Measurements from ENCODE around the gene FTL. TPM values are rescaled to one million over a fixed set of nuclear protein-coding genes. Genes with fewer than 3 reads are reported as not detected.

The FTL gene
- total RNA-seq, 1 experiment from 2014 or later: 1,245 TPM

DNA sequence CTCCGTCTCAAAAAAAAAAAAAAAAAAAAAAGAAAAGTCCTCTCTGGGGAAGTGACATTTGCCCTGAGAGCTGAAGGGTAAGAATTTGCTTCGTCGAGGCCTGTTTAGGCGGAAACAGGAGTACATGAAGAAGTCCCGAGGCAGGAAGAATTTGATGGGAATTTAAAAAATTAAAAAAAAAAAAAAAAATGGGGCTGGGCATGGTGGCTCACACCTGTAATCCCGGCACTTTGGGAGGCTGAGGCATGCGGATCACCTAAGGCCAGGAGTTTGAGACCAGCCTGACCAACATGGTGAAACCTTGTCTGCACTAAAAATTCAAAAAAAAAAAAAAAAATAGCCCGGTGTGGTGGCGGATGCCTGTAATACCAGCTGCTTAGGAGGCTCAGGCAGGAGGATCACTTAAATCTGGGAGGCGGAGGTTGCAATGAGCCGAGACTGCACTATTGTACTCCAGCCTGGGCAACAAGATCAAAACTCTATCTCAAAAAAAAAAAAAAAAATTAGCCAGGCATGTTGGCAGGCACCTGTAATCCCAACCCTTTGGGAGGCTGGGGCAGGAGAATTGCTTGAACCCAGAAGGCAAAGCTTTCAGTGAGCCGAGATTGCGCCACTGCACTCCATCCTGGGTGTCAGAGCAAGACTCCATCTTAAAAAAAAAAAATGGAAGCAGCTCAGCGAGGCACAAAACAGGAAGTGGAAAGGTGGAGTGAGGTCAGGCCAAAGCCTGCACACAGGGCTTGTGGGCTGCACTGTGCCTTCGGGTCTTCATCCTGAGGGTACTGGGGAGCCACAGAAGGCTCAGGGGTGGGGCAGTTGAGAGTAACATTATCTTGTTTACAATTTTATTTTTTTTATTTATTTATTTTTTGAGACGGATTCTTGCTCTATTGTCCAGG is 5.5 kb upstream of the FTL start:
- no peak overlapping the region for H3K14ac ChIP-seq (ENCODE audit: insufficient read depth, low read length)
- H3K4me1 Mint-ChIP-seq: peaks cover 33 to 38% of the 10 kb centered on the region in 2 experiments
- no peak for DNase-seq
- H3K56ac ChIP-seq (ENCODE audit: insufficient read length, low read depth, low read length): no peak overlapping the region
- no peak overlapping the region for H3K27ac ChIP-seq (ENCODE audit: insufficient read length, low read depth, low read length)
- H4K91ac ChIP-seq (ENCODE audit: insufficient read length, low read depth, low read length): no peak overlapping the region
- H4K8ac ChIP-seq (replicated peaks; ENCODE audit: insufficient read length, low read depth, low read length): no peak overlapping the region
- H3K4me3 Mint-ChIP-seq: no peak overlapping the region
- no peak overlapping the region for H3T11ph ChIP-seq (ENCODE audit: low read length)
- H3K27me3 Mint-ChIP-seq (ENCODE audit: low read depth): no peaks in the 10 kb centered on the region
- H3K4me1 ChIP-seq (ENCODE audit: insufficient read depth, low read length): no peaks in the 10 kb centered on the region; the same call in 1 of the 2 replicates
- H3K79me2 ChIP-seq (ENCODE audit: insufficient read depth, low read length): no peaks in the 10 kb centered on the region
- no peak overlapping the region for H2BK15ac ChIP-seq (ENCODE audit: low read depth, low read length)
- H4K5ac ChIP-seq (ENCODE audit: insufficient read length, low read depth, low read length): no peak overlapping the region
- H3K4me2 ChIP-seq (ENCODE audit: insufficient read depth, insufficient read length, low read length): no peak overlapping the region
- no peak overlapping the region for H3K23ac ChIP-seq (ENCODE audit: insufficient read length, low read depth, low read length)
- no peaks in the 10 kb centered on the region for H3K9me3 ChIP-seq (ENCODE audit: control insufficient read depth, low read depth, low read length)
- no peak overlapping the region for H3K18ac ChIP-seq (ENCODE audit: insufficient read length, low read depth, low read length)
- H4K20me1 ChIP-seq (ENCODE audit: control insufficient read depth, insufficient read depth, insufficient read length): no peaks in the 10 kb centered on the region
- no peak overlapping the region for H3K9ac ChIP-seq (ENCODE audit: extremely low read depth, insufficient read length, low read length)
- no peak overlapping the region for H2AFZ ChIP-seq (ENCODE audit: low read length)
- H2BK120ac ChIP-seq (ENCODE audit: low read depth, low read length, poor library complexity, severe bottlenecking): no peak overlapping the region
- peaks cover 17 to 59% (median 48%) of the 10 kb centered on the region in 3 experiments; a peak in 6 of 7 replicates for H3K36me3 Mint-ChIP-seq (ENCODE audit: insufficient read depth in 1 of 3, low read depth in 3 of 3)
- H2BK12ac ChIP-seq (ENCODE audit: insufficient read length, low read depth, low read length): no peak overlapping the region
- WGBS (ENCODE audit: extremely low coverage, insufficient read length, low lambda C conversion rate): no CpG with 5 or more reads among the region's 16 CpGs
- H3K27ac Mint-ChIP-seq: no peak overlapping the region
- peaks cover 12% of the 10 kb centered on the region for H3K23me2 ChIP-seq (ENCODE audit: insufficient read length, low read depth, low read length, poor library complexity, severe bottlenecking)
- H3K9me3 Mint-ChIP-seq: no peaks in the 10 kb centered on the region; a peak in 1 of 5 replicates
- H3K79me1 ChIP-seq (ENCODE audit: insufficient read depth, low read depth, low read length, poor library complexity, severe bottlenecking): peaks cover 4% of the 10 kb centered on the region
- H2BK5ac ChIP-seq (ENCODE audit: insufficient read length, low read length): no peak overlapping the region
- no peak overlapping the region for H3K4ac ChIP-seq (ENCODE audit: low read depth, low read length)
- H2BK20ac ChIP-seq (ENCODE audit: low read depth, low read length, poor library complexity, severe bottlenecking): no peak overlapping the region
- TF ChIP-seq, protein P1, sequence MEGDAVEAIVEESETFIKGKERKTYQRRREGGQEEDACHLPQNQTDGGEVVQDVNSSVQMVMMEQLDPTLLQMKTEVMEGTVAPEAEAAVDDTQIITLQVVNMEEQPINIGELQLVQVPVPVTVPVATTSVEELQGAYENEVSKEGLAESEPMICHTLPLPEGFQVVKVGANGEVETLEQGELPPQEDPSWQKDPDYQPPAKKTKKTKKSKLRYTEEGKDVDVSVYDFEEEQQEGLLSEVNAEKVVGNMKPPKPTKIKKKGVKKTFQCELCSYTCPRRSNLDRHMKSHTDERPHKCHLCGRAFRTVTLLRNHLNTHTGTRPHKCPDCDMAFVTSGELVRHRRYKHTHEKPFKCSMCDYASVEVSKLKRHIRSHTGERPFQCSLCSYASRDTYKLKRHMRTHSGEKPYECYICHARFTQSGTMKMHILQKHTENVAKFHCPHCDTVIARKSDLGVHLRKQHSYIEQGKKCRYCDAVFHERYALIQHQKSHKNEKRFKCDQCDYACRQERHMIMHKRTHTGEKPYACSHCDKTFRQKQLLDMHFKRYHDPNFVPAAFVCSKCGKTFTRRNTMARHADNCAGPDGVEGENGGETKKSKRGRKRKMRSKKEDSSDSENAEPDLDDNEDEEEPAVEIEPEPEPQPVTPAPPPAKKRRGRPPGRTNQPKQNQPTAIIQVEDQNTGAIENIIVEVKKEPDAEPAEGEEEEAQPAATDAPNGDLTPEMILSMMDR (conservative IDR thresholded peaks at IDR 0.05): no peak
- no peak overlapping the region for H2AK5ac ChIP-seq (ENCODE audit: insufficient read length, low read length)
- H3K27me3 ChIP-seq (ENCODE audit: insufficient read depth, low read length): no peaks in the 10 kb centered on the region

Measured in H9 (cell line).